Pancreas (tissue), 10 donors: ENCODE results near the gene RNF11. TPM values are rescaled to one million over a fixed set of nuclear protein-coding genes. Genes with fewer than 3 reads are reported as not detected.

Experiments
- ATAC-seq, 4 donors: fragments of 200-7000 bp; cut with Tn5 transposase; one replicate each; pipeline versions ENCODE4 v1.8.0 to v1.9.1; 2020; ENCODE audit warnings: mild to moderate bottlenecking in 4 of 4, moderate library complexity in 4 of 4
- DNase-seq, 6 donors: peaks; one replicate each; pipeline ENCODE4 v3.0.0-alpha.2; 2020
- FAIRE-seq: peaks from 2 replicates; lab custom pipeline; 2012; peaks lifted over from hg19 to GRCh38; lab: Jason Lieb, UNC
- H3K27ac ChIP-seq, 4 donors: fragments of 200-600 bp; sonication (generic); 1 replicate in 3 of 4; 2 replicates in 1 of 4; pipeline versions ENCODE4 v1.5.0 to v1.8.0; 2020
- H3K27me3 ChIP-seq, 4 donors: fragments of 200-600 bp; one replicate each; pipeline ENCODE4 v1.8.0; 2021
- H3K36me3 ChIP-seq, 3 donors: fragments of 200-600 bp; sonication (generic) in 1 of 3; one replicate each; pipeline versions ENCODE4 v1.5.0 to v1.8.0; 2020 to 2021
- H3K4me1 ChIP-seq, 3 donors: fragments of 200-600 bp; one replicate each; pipeline ENCODE4 v1.8.0; 2021
- H3K4me3 ChIP-seq, 4 donors: fragments of 200-600 bp; sonication (generic) in 2 of 4; one replicate each; pipeline versions ENCODE4 v1.5.0 to v1.8.0; 2020 to 2021
- H3K9me3 ChIP-seq, 4 donors: fragments of 200-600 bp; one replicate each; pipeline ENCODE4 v1.8.0; 2021
- CTCF ChIP-seq, 4 donors: fragments of 200-600 bp; sonication (generic) in 3 of 4; IDR thresholded peaks; one replicate each; pipeline versions ENCODE4 v1.5.0 to v1.8.0; 2021; ENCODE audit warnings: antibody characterized with exemption in 4 of 4
- WGBS, 2 donors: extraction: QIAGEN DNeasy Blood & Tissue Kit; methylation state at CpG; one replicate each; pipeline ENCODE4 v1.1.7; 2013; 5-methylcytosine and 5-hydroxymethylcytosine counted together
- intact Hi-C, 3 donors: fragments of 100-400 bp; cut with DNase I; formaldehyde crosslinking; loops; one replicate each; pipeline versions ENCODE4 v1.11.1 to v1.14.2; 2022
- polyA plus RNA-seq, 2 donors: library from polyadenylated mRNA; stranded (reverse); fragments of 200-250 nt; gene quantifications; one replicate each; pipeline ENCODE4 v1.2.3, GENCODE V29; 2013
- total RNA-seq, 6 donors: library from RNA; stranded (reverse); fragmentation: NEBNext Ultra II Directional in 4 of 6; extraction: Animal tissue kit (Norgen Biotek cat#: 25700) in 4 of 6; gene quantifications; one replicate each; pipeline versions ENCODE4 v1.2.1 to v1.2.4, GENCODE V29; 2021 to 2023
- donor health status: healthy with polysubstance abuse.
- donor health status: DM: no; HTN: no; CAD: no; lungs with moderate emphysema.
- donor health status: DM: no; HTN: no; CAD: no.
- donor health status: control.
- donor health status: control.
- donor health status: Bipolar disorder and iron deficiency.
- donor health status: DM: yes; HTN: yes; CAD: no.
- donor health status: DM: no; HTN: no; CAD: no.
- donor health status: DM: no; HTN: no; CAD: no.
- donor health status: DM: yes; HTN: yes; CAD: no.

RNF11 gene
- total and polyA plus RNA-seq, 8 donors: 19.8 to 51.8 (median 30.7) TPM

DNA sequence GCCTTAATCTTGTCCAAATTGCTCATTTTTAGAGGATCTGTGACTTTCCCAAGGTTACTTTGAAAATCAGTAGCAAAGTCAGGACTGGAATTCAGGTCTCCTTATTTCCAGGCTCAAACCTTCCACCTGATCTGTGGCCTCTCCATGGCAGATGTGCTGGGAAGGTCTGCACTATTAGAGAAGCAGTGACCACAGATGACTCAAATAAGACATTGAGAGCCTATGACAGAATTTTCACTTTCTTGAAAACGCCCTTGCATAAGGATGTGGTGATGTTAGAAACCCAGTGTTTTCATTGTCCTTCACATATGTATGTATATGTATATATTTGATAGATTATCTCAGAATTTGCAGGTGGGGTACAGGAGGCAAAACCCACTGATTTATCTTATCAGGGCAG is 49.0 kb downstream of the RNF11 start:
- intact Hi-C loops: no loop called here
- H3K4me3 ChIP-seq: no peak overlapping the region
- WGBS, 2 donors: 94 to 96% methylated on average over 1 of the region's 1 CpG
- FAIRE-seq (no peak), DNase-seq (no peak), ATAC-seq (no peak)
- no peaks in the 10 kb centered on the region for H3K9me3 ChIP-seq
- no peak overlapping the region for H3K27ac ChIP-seq
- H3K4me1 ChIP-seq: peaks cover 5 to 11% (median 9%) of the 10 kb centered on the region in 3 donors
- TF ChIP-seq CTCF (IDR thresholded peaks at IDR 0.05): no peak
- no peaks in the 10 kb centered on the region for H3K27me3 ChIP-seq
- no peaks in the 10 kb centered on the region for H3K36me3 ChIP-seq

DNA sequence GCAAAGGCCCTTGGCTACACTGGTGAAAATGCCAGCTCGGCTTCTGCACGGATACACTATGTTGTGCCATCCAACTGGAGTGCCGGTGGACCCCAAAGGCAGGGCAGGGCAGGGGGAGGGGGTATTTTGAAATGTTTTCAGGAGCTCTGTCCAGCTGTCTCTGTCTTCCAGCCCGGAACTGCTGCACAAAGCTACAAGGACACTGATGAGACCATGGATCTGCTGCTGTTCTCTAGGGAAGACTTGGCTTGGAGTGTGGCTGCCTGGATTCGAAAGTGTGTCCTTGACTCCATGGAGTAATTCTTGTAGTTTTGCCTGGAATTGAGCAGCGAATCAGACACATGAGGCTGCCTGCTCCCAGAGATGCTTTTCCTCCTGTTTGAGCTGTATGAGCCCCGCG is 51.9 kb downstream of the RNF11 start:
- Histone ChIP-seq H3K9me3 (no peaks in the 10 kb centered on the region), H3K36me3 (no peaks in the 10 kb centered on the region), H3K4me3 (no peak overlapping the region), H3K4me1 (peaks cover 5 to 11% (median 9%) of the 10 kb centered on the region in 3 donors), H3K27me3 (no peaks in the 10 kb centered on the region), H3K27ac (no peak overlapping the region)
- ATAC-seq (no peak), DNase-seq (no peak), FAIRE-seq (no peak)
- WGBS, 2 donors: 89 to 92% methylated on average over 8 of the region's 8 CpGs
- intact Hi-C loops: no loop called here
- no peak for TF ChIP-seq CTCF (IDR thresholded peaks at IDR 0.05)

DNA sequence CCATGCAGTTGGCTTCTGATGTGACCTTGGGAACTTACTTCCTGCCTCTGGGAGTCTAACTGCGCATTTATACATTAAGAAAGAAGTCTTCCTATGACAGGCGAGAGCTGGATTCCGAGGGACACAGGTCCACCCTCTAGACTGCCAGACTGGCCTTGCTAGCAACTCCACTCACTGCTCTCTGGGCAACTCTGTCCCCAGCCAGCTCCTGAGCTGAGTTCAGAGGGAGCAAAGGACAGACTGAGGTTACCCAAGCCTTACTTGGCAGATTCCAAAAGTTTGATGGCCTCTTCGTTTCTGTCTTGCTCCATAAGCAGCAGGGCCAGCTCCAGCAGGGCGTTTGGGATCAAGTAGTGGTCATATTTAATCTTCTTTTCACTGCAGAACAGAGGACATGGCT is 52.5 kb downstream of the RNF11 start:
- H3K36me3 ChIP-seq: no peaks in the 10 kb centered on the region
- no peaks in the 10 kb centered on the region for H3K9me3 ChIP-seq
- TF ChIP-seq CTCF (IDR thresholded peaks at IDR 0.05): no peak
- FAIRE-seq (no peak), DNase-seq (no peak), ATAC-seq (no peak)
- no peaks in the 10 kb centered on the region for H3K27me3 ChIP-seq
- H3K4me1 ChIP-seq: peaks cover 5 to 9% (median 9%) of the 10 kb centered on the region in 3 donors
- WGBS, 2 donors: 93 to 95% methylated on average over 5 of the region's 5 CpGs
- intact Hi-C loops: no loop called here
- no peak overlapping the region for H3K4me3 ChIP-seq
- H3K27ac ChIP-seq: no peak overlapping the region

DNA sequence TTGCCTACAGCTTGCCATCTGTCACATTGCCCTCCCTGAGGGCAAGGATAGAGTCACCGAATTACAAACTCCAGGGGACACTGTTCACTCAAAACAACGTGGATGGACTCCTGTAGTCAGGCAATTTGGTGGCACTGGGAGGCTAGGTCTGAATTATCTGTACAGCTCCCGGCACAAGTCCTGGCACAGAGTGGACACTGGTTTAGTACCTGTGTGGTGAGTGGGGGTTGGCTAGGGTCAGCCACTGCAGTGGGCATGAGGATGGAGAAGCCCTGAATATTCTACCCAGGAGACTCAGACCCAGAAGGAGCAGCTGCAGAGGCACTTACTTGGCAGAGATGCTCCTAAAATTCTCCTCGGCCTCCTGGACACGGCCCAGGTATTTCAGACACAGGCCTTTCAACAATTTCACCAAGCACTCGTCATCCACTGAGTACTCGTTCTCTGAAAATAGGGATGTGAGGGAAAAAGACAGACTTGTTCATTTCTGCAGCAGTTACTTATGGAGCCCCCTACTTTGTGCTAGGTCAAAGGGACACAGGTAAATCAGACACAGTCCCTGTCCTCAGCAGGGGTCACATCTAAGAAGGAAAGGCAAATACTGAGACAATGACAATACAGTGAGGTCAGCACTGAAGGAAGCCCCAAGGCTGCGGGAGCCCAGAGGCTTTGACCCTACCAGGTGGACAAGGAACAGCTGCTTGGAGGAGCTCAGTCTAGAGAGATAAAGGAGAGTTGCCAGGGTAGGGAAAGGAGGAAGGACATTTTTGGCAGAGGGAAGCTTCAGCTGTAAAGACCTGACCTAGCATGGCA is 53.8 kb downstream of the RNF11 start:
- H3K4me1 ChIP-seq: peaks cover 0 to 1% (median 0%) of the 10 kb centered on the region in 3 donors
- no peaks in the 10 kb centered on the region for H3K36me3 ChIP-seq
- ATAC-seq (no peak), FAIRE-seq (no peak), DNase-seq (no peak)
- H3K27me3 ChIP-seq: no peaks in the 10 kb centered on the region
- intact Hi-C loops: no loop called here
- WGBS, 2 donors: 91 to 92% methylated on average over 8 of the region's 8 CpGs
- H3K27ac ChIP-seq: no peak overlapping the region
- no peaks in the 10 kb centered on the region for H3K9me3 ChIP-seq
- no peak for TF ChIP-seq CTCF (IDR thresholded peaks at IDR 0.05)
- no peak overlapping the region for H3K4me3 ChIP-seq

- no peaks in the 10 kb centered on the region for H3K4me1 ChIP-seq
- intact Hi-C loops: no loop called here
- ATAC-seq (no peak), FAIRE-seq (no peak), DNase-seq (no peak)
- no peak overlapping the region for H3K4me3 ChIP-seq
- 97 to 98% methylated on average over 5 of the region's 5 CpGs for WGBS, 2 donors
- no peak overlapping the region for H3K27ac ChIP-seq
- no peaks in the 10 kb centered on the region for H3K9me3 ChIP-seq
- H3K27me3 ChIP-seq: no peaks in the 10 kb centered on the region
- H3K36me3 ChIP-seq: no peaks in the 10 kb centered on the region
- TF ChIP-seq CTCF (IDR thresholded peaks at IDR 0.05): no peak
Observed at GRCh38 chr1:51290489-51290847, 54.4 kb downstream of the RNF11 start.
